Endothelial cell (in vitro differentiated cells): Measurements from ENCODE around the gene FAM222A. TPM values are rescaled to one million over a fixed set of nuclear protein-coding genes. Genes with fewer than 3 reads are reported as not detected.

ENCODE experiments used
- DNase-seq: peaks from one replicate; pipeline ENCODE4 v3.0.0; 2021; ENCODE audit warnings: low spot score
- H3K27ac Mint-ChIP-seq: one replicate; pipeline ENCODE4 v1.8.0; 2021; ENCODE audit warnings: mixed read lengths, inconsistent platforms; ENCODE audit not compliant: unreplicated experiment
- H3K27me3 Mint-ChIP-seq: one replicate; pipeline ENCODE4 v1.8.0; 2021; ENCODE audit warnings: mild to moderate bottlenecking, moderate library complexity, mixed read lengths, inconsistent platforms; ENCODE audit not compliant: unreplicated experiment
- H3K36me3 Mint-ChIP-seq: one replicate; pipeline ENCODE4 v1.8.0; 2021; ENCODE audit warnings: mild to moderate bottlenecking, low read depth, mixed read lengths, inconsistent platforms; ENCODE audit not compliant: unreplicated experiment
- H3K4me1 Mint-ChIP-seq: one replicate; pipeline ENCODE4 v1.8.0; 2021; ENCODE audit warnings: mild to moderate bottlenecking, mixed read lengths, inconsistent platforms; ENCODE audit not compliant: unreplicated experiment
- H3K4me3 Mint-ChIP-seq: one replicate; pipeline ENCODE4 v1.8.0; 2021; ENCODE audit warnings: mild to moderate bottlenecking, mixed read lengths, inconsistent platforms; ENCODE audit not compliant: unreplicated experiment
- H3K9me3 Mint-ChIP-seq: one replicate; pipeline ENCODE4 v1.8.0; 2021; ENCODE audit warnings: mixed read lengths, inconsistent platforms; ENCODE audit not compliant: unreplicated experiment
- CTCF ChIP-seq: fragments of 200-600 bp; sonication (generic); IDR thresholded peaks from one replicate; pipeline ENCODE4 v1.5.0; 2021; ENCODE audit warnings: antibody characterized with exemption; ENCODE audit not compliant: unreplicated experiment
- total RNA-seq: library from RNA; stranded (reverse); fragmentation: NEBNext Ultra II Directional; extraction: Animal tissue kit (Norgen Biotek cat#: 25700); gene quantifications from one replicate; pipeline ENCODE4 v1.2.1, GENCODE V29; 2021; ENCODE audit not compliant: unreplicated experiment

FAM222A gene
- total RNA-seq, 1 donor from 2014 or later, result 14.2 TPM

GRCh38 chr12:109696485-109697269 lies 16.9 kb upstream of the FAM222A start:
- TF ChIP-seq CTCF, result no peak
- no peak overlapping the region for H3K4me3 Mint-ChIP-seq
- peaks cover 7% of the 10 kb centered on the region for H3K4me1 Mint-ChIP-seq
- H3K36me3 Mint-ChIP-seq, result no peaks in the 10 kb centered on the region
- DNase-seq, result no peak
- no peak overlapping the region for H3K27ac Mint-ChIP-seq
- H3K9me3 Mint-ChIP-seq, result no peaks in the 10 kb centered on the region
- H3K27me3 Mint-ChIP-seq, result peaks cover 1% of the 10 kb centered on the region

- H3K4me1 Mint-ChIP-seq, result peaks cover 7% of the 10 kb centered on the region
- DNase-seq, result no peak
Measured at GRCh38 chr12:109697270-109697553, 16.4 kb upstream of the FAM222A start.

GRCh38 chr12:109697877-109698468 lies 15.7 kb upstream of the FAM222A start:
- no peak for DNase-seq
- H3K27ac Mint-ChIP-seq, result no peak overlapping the region
- peaks cover 7% of the 10 kb centered on the region for H3K4me1 Mint-ChIP-seq
- no peaks in the 10 kb centered on the region for H3K36me3 Mint-ChIP-seq
- peaks cover 1% of the 10 kb centered on the region for H3K27me3 Mint-ChIP-seq
- H3K4me3 Mint-ChIP-seq, result no peak overlapping the region
- no peak for TF ChIP-seq CTCF
- H3K9me3 Mint-ChIP-seq, result no peaks in the 10 kb centered on the region

More at GRCh38 chr12:109697270-109697553, 16.4 kb upstream of the FAM222A start:
- no peaks in the 10 kb centered on the region for H3K36me3 Mint-ChIP-seq
- no peaks in the 10 kb centered on the region for H3K9me3 Mint-ChIP-seq
- no peak for TF ChIP-seq CTCF
- H3K27me3 Mint-ChIP-seq, result peaks cover 1% of the 10 kb centered on the region
- no peak overlapping the region for H3K4me3 Mint-ChIP-seq
- no peak overlapping the region for H3K27ac Mint-ChIP-seq

GRCh38 chr12:109698820-109699219 lies 14.8 kb upstream of the FAM222A start:
- peaks cover 3% of the 10 kb centered on the region for H3K27me3 Mint-ChIP-seq
- no peaks in the 10 kb centered on the region for H3K36me3 Mint-ChIP-seq
- DNase-seq, result no peak
- H3K4me1 Mint-ChIP-seq, result peaks cover 4% of the 10 kb centered on the region
- no peak for TF ChIP-seq CTCF
- no peak overlapping the region for H3K27ac Mint-ChIP-seq
- no peaks in the 10 kb centered on the region for H3K9me3 Mint-ChIP-seq
- no peak overlapping the region for H3K4me3 Mint-ChIP-seq

GRCh38 chr12:109701064-109701463 lies 12.6 kb upstream of the FAM222A start:
- no peak overlapping the region for H3K27ac Mint-ChIP-seq

More at GRCh38 chr12:109701064-109701463, 12.6 kb upstream of the FAM222A start:
- no peaks in the 10 kb centered on the region for H3K36me3 Mint-ChIP-seq
- TF ChIP-seq CTCF, result no peak
- no peaks in the 10 kb centered on the region for H3K4me1 Mint-ChIP-seq
- H3K27me3 Mint-ChIP-seq, result peaks cover 3% of the 10 kb centered on the region
- no peaks in the 10 kb centered on the region for H3K9me3 Mint-ChIP-seq
- no peak for DNase-seq
- no peak overlapping the region for H3K4me3 Mint-ChIP-seq
